Natural killer cell (primary cell): ENCODE measurements around the gene CIROP. TPM values are rescaled to one million over a fixed set of nuclear protein-coding genes. Genes with fewer than 3 reads are reported as not detected.

Experiments
- ATAC-seq, 3 donors: fragments of 150-1000 bp in 2 of 3; fragments of 200-7000 bp in 1 of 3; cut with Tn5 transposase; 1 replicate in 1 of 3; 2 replicates in 2 of 3; pipeline ENCODE4 v1.10.0; 2021; ENCODE audit warnings: mild to moderate bottlenecking in 2 of 3, moderate library complexity in 2 of 3
- DNase-seq, 2 donors: peaks; one replicate each; pipeline versions ENCODE4 v3.0.0 to v3.0.0-alpha.2; 2013 to 2021; ENCODE audit warnings: mixed read lengths in 1 of 2
- H3K27ac ChIP-seq: one replicate; pipeline ENCODE4 v1.5.1; 2013; ENCODE audit warnings: mild to moderate bottlenecking, low read length
- H3K27me3 ChIP-seq: one replicate; pipeline ENCODE4 v1.6.1; 2013; ENCODE audit warnings: low read length; ENCODE audit not compliant: control insufficient read depth, insufficient read depth
- H3K36me3 ChIP-seq: one replicate; pipeline ENCODE4 v1.6.1; 2013; ENCODE audit warnings: low read length; ENCODE audit not compliant: control insufficient read depth, insufficient read depth
- H3K4me1 ChIP-seq: one replicate; pipeline ENCODE4 v1.6.1; 2013; ENCODE audit warnings: low read length; ENCODE audit not compliant: control insufficient read depth, insufficient read depth
- H3K4me3 ChIP-seq: one replicate; pipeline ENCODE4 v1.5.1; 2013; ENCODE audit warnings: low read length
- H3K9me3 ChIP-seq: one replicate; pipeline ENCODE4 v1.6.1; 2013; ENCODE audit warnings: low read length; ENCODE audit not compliant: control insufficient read depth, insufficient read depth
- H3K27ac Mint-ChIP-seq, 2 donors: one replicate each; pipeline ENCODE4 v1.8.0; 2022; ENCODE audit warnings: mild to moderate bottlenecking in 2 of 2, mixed read lengths in 2 of 2, moderate library complexity in 1 of 2
- H3K27me3 Mint-ChIP-seq, 2 donors: one replicate each; pipeline ENCODE4 v1.8.0; 2022; ENCODE audit warnings: low read depth in 2 of 2, mixed read lengths in 2 of 2
- H3K36me3 Mint-ChIP-seq: one replicate; pipeline ENCODE4 v1.8.0; 2022; ENCODE audit warnings: mixed read lengths
- H3K4me1 Mint-ChIP-seq, 2 donors: one replicate each; pipeline ENCODE4 v1.8.0; 2022; ENCODE audit warnings: mixed read lengths in 2 of 2
- H3K4me3 Mint-ChIP-seq: one replicate; pipeline ENCODE4 v1.8.0; 2022; ENCODE audit warnings: mild to moderate bottlenecking, moderate library complexity, mixed read lengths
- H3K9me3 Mint-ChIP-seq, 2 donors: one replicate each; pipeline ENCODE4 v1.8.0; 2022; ENCODE audit warnings: mixed read lengths in 2 of 2
- WGBS: methylation state at CpG from one replicate; pipeline ENCODE4 v1.1.7; 2013; ENCODE audit warnings: missing lambda C conversion rate; ENCODE audit not compliant: insufficient coverage; 5-methylcytosine and 5-hydroxymethylcytosine counted together
- intact Hi-C: fragments of 100-400 bp; cut with micrococcal nuclease; formaldehyde crosslinking; loops from one replicate; pipeline ENCODE4 v1.14.2; 2022
- total RNA-seq, 4 donors: library from RNA; stranded (reverse); fragments of 120-200 nt in 1 of 4; gene quantifications; one replicate each; pipeline versions ENCODE4 v1.2.3 to v1.2.4, GENCODE V29; 2013 to 2022
- TF ChIP-seq, protein P1 (sequence below): fragments of 200-600 bp; IDR thresholded peaks from one replicate; pipeline ENCODE4 v1.8.0; 2022; ENCODE audit warnings: antibody characterized with exemption

Gene CIROP
- total RNA-seq, 3 donors from 2014 or later (not counting 1 experiment from before 2014, with no cell fraction given): not detected

DNA sequence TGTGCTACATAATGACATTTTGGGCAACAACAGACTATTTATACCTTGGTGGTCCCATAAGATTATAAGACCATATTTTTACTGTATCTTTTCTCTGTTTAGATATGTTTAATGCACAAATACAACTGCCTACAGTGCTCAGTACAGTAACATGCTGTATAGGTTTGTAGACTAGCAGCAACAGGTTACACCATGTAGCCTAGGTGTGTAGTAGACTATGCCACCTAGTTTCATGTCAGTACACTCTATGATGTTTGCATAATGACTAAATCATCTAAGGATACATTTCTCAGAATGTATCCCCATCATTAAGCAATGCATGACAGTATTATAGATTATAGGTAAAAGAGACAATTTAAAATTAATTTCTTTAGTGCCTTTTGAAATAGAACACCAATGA lies 45.0 kb upstream of the CIROP start:
- no peak for DNase-seq
- H3K4me1 ChIP-seq: no peaks in the 10 kb centered on the region
- no peaks in the 10 kb centered on the region for H3K36me3 ChIP-seq
- Mint-ChIP-seq H3K9me3 (no peaks in the 10 kb centered on the region), H3K4me3 (no peak overlapping the region), H3K4me1 (no peaks in the 10 kb centered on the region), H3K36me3 (no peaks in the 10 kb centered on the region), H3K27me3 (peaks cover 0 to 6% of the 10 kb centered on the region in 2 donors), H3K27ac (no peak overlapping the region)
- intact Hi-C loops: no loop called here
- no peak overlapping the region for H3K4me3 ChIP-seq
- ATAC-seq: no peak
- TF ChIP-seq, protein P1, sequence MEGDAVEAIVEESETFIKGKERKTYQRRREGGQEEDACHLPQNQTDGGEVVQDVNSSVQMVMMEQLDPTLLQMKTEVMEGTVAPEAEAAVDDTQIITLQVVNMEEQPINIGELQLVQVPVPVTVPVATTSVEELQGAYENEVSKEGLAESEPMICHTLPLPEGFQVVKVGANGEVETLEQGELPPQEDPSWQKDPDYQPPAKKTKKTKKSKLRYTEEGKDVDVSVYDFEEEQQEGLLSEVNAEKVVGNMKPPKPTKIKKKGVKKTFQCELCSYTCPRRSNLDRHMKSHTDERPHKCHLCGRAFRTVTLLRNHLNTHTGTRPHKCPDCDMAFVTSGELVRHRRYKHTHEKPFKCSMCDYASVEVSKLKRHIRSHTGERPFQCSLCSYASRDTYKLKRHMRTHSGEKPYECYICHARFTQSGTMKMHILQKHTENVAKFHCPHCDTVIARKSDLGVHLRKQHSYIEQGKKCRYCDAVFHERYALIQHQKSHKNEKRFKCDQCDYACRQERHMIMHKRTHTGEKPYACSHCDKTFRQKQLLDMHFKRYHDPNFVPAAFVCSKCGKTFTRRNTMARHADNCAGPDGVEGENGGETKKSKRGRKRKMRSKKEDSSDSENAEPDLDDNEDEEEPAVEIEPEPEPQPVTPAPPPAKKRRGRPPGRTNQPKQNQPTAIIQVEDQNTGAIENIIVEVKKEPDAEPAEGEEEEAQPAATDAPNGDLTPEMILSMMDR: no peak
- no peaks in the 10 kb centered on the region for H3K9me3 ChIP-seq
- H3K27ac ChIP-seq: no peak overlapping the region
- no peaks in the 10 kb centered on the region for H3K27me3 ChIP-seq

GRCh38 chr14:23148591-23149249 lies 43.9 kb upstream of the CIROP start:
- Histone ChIP-seq H3K4me3 (no peak overlapping the region), H3K36me3 (no peaks in the 10 kb centered on the region), H3K27ac (no peak overlapping the region), H3K9me3 (no peaks in the 10 kb centered on the region), H3K27me3 (no peaks in the 10 kb centered on the region), H3K4me1 (no peaks in the 10 kb centered on the region)
- intact Hi-C loops: no loop called here
- no peak overlapping the region for H3K27ac Mint-ChIP-seq
- no peaks in the 10 kb centered on the region for H3K9me3 Mint-ChIP-seq
- no peak overlapping the region for H3K4me3 Mint-ChIP-seq
- H3K27me3 Mint-ChIP-seq: peaks cover 0 to 4% of the 10 kb centered on the region in 2 donors
- TF ChIP-seq, protein P1: no peak
- H3K4me1 Mint-ChIP-seq: no peaks in the 10 kb centered on the region
- no peak for DNase-seq
- H3K36me3 Mint-ChIP-seq: no peaks in the 10 kb centered on the region
- ATAC-seq: no peak
- 82% methylated on average over 5 of the region's 5 CpGs for WGBS

GRCh38 chr14:23147676-23148075 lies 42.9 kb upstream of the CIROP start:
- DNase-seq: no peak

More at GRCh38 chr14:23147676-23148075, 42.9 kb upstream of the CIROP start:
- no peak overlapping the region for H3K27ac ChIP-seq
- no peaks in the 10 kb centered on the region for H3K9me3 Mint-ChIP-seq
- no peaks in the 10 kb centered on the region for H3K4me1 Mint-ChIP-seq
- no peaks in the 10 kb centered on the region for H3K27me3 ChIP-seq
- ATAC-seq: no peak
- H3K36me3 Mint-ChIP-seq: no peaks in the 10 kb centered on the region
- 100% methylated on average over 1 of the region's 1 CpG for WGBS
- no peak overlapping the region for H3K27ac Mint-ChIP-seq
- H3K4me3 ChIP-seq: no peak overlapping the region
- TF ChIP-seq, protein P1: no peak
- H3K4me1 ChIP-seq: no peaks in the 10 kb centered on the region
- H3K36me3 ChIP-seq: no peaks in the 10 kb centered on the region
- H3K4me3 Mint-ChIP-seq: no peak overlapping the region
- intact Hi-C loops: no loop called here
- H3K9me3 ChIP-seq: no peaks in the 10 kb centered on the region
- H3K27me3 Mint-ChIP-seq: peaks cover 0 to 3% of the 10 kb centered on the region in 2 donors
